ENCODE results near the gene USP34. TPM values are rescaled to one million over a fixed set of nuclear protein-coding genes. Genes with fewer than 3 reads are reported as not detected.
A peak's percentile ranks its signal among the peaks of the same experiment; 100 is the strongest.

The USP34 gene
- total RNA-seq, 6 experiments from 2014 or later = 50.3 to 65.4 (median 58.5) TPM

DNA sequence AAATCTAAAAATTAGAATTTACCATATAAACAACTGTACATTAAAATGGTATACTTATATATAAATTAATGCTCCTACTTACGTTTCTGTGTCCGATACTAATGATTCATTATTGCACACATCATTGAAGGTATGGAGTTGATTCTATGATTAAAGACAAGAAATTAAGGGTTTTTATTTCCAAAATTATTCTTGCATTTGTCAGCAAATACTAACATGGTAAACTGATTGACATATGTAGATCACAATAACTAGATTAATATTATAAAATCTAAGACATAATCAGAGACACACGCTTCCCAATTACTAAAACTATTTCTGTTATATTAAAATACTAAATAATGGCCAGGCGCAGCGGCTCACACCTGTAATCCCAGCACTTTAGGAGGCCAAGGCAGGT, 92.6 kb downstream of the USP34 start:
- H3K4me3 Mint-ChIP-seq = no peak overlapping the region
- no peaks in the 10 kb centered on the region for H3K4me1 Mint-ChIP-seq (ENCODE audit: low read depth)
- H3K27ac Mint-ChIP-seq = no peak overlapping the region
- no peak for TF ChIP-seq CTCF (IDR thresholded peaks at IDR 0.05)
- no peaks in the 10 kb centered on the region for H3K27me3 Mint-ChIP-seq (ENCODE audit: insufficient read depth)
- H3K9me3 Mint-ChIP-seq = no peaks in the 10 kb centered on the region
- no peak for DNase-seq
- H3K36me3 Mint-ChIP-seq (ENCODE audit: low read depth) = peaks cover 69% of the 10 kb centered on the region

- no peaks in the 10 kb centered on the region for H3K9me3 Mint-ChIP-seq
- H3K4me1 Mint-ChIP-seq (ENCODE audit: low read depth) = no peaks in the 10 kb centered on the region
- H3K4me3 Mint-ChIP-seq = no peak overlapping the region
- no peaks in the 10 kb centered on the region for H3K27me3 Mint-ChIP-seq (ENCODE audit: insufficient read depth)
- TF ChIP-seq CTCF (IDR thresholded peaks at IDR 0.05) = no peak
- no peak overlapping the region for H3K27ac Mint-ChIP-seq
- no peak for DNase-seq
- H3K36me3 Mint-ChIP-seq (ENCODE audit: low read depth) = peaks cover 72% of the 10 kb centered on the region
Observed at GRCh38 chr2:61377046-61377445, 93.8 kb downstream of the USP34 start.

- H3K4me3 Mint-ChIP-seq = no peak overlapping the region
- no peak overlapping the region for H3K27ac Mint-ChIP-seq
- H3K36me3 Mint-ChIP-seq (ENCODE audit: low read depth) = peaks cover 66% of the 10 kb centered on the region
- TF ChIP-seq CTCF (IDR thresholded peaks at IDR 0.05) = no peak
- H3K4me1 Mint-ChIP-seq (ENCODE audit: low read depth) = peaks cover 5% of the 10 kb centered on the region
- H3K9me3 Mint-ChIP-seq = no peaks in the 10 kb centered on the region
- DNase-seq = no peak
- H3K27me3 Mint-ChIP-seq (ENCODE audit: insufficient read depth) = no peaks in the 10 kb centered on the region
Observed at GRCh38 chr2:61376211-61376610, 94.7 kb downstream of the USP34 start.

- Mint-ChIP-seq H3K27ac (no peak overlapping the region), H3K27me3 (ENCODE audit: insufficient read depth) (no peaks in the 10 kb centered on the region), H3K4me1 (ENCODE audit: low read depth) (peaks cover 11% of the 10 kb centered on the region), H3K36me3 (ENCODE audit: low read depth) (peaks cover 53% of the 10 kb centered on the region), H3K9me3 (no peaks in the 10 kb centered on the region), H3K4me3 (no peak overlapping the region)
- DNase-seq = peak; percentile 10
- no peak for TF ChIP-seq CTCF (IDR thresholded peaks at IDR 0.05)
Observed at GRCh38 chr2:61371027-61371426, 99.9 kb downstream of the USP34 start.

GRCh38 chr2:61368687-61369665, 101.9 kb downstream of the USP34 start:
- no peak for TF ChIP-seq CTCF (IDR thresholded peaks at IDR 0.05)
- Mint-ChIP-seq H3K36me3 (ENCODE audit: low read depth) (peaks cover 40% of the 10 kb centered on the region), H3K4me3 (no peak overlapping the region), H3K27me3 (ENCODE audit: insufficient read depth) (no peaks in the 10 kb centered on the region; the same call in 1 of the 2 replicates), H3K27ac (no peak overlapping the region), H3K4me1 (ENCODE audit: low read depth) (peaks cover 14% of the 10 kb centered on the region), H3K9me3 (no peaks in the 10 kb centered on the region)
- no peak for DNase-seq

Data from HFFc6 (cell line).